Skeletal muscle tissue (tissue), 4 donors: Measurements from ENCODE around the gene ENTPD7. TPM values are rescaled to one million over a fixed set of nuclear protein-coding genes. Genes with fewer than 3 reads are reported as not detected.
A peak's percentile ranks its signal among the peaks of the same experiment; 100 is the strongest.
"Not testable (repeated sequence)": the region's sequence is repeated elsewhere in the genome, so short reads cannot be mapped to it uniquely, and the experiment has no call there.

Source experiments
- H3K27ac ChIP-seq: one replicate; pipeline ENCODE4 v1.7.0; 2013; ENCODE audit warnings: mild to moderate bottlenecking, low read depth, low read length, inconsistent platforms
- H3K27me3 ChIP-seq, 3 donors: one replicate each; pipeline ENCODE4 v1.7.0; 2013; ENCODE audit warnings: low read length in 3 of 3; ENCODE audit not compliant: control insufficient read depth in 3 of 3, insufficient read depth in 3 of 3
- H3K36me3 ChIP-seq, 3 donors: one replicate each; pipeline ENCODE4 v1.7.0; 2013; ENCODE audit warnings: low read length in 3 of 3; ENCODE audit not compliant: control insufficient read depth in 3 of 3, insufficient read depth in 3 of 3
- H3K4me1 ChIP-seq, 3 donors: one replicate each; pipeline ENCODE4 v1.7.0; 2013; ENCODE audit warnings: low read length in 3 of 3, mild to moderate bottlenecking in 3 of 3; ENCODE audit not compliant: control insufficient read depth in 3 of 3, insufficient read depth in 3 of 3
- H3K4me3 ChIP-seq, 3 donors: one replicate each; pipeline ENCODE4 v1.7.0; 2013; ENCODE audit warnings: low read length in 3 of 3
- H3K9ac ChIP-seq, 3 donors: one replicate each; pipeline ENCODE4 v1.7.0; 2013; ENCODE audit warnings: low read length in 3 of 3, mild to moderate bottlenecking in 3 of 3, moderate library complexity in 2 of 3, low read depth in 1 of 3
- H3K9me3 ChIP-seq, 3 donors: one replicate each; pipeline ENCODE4 v1.7.0; 2013; ENCODE audit warnings: low read length in 3 of 3; ENCODE audit not compliant: control insufficient read depth in 3 of 3
- total RNA-seq: library from RNA; depleted of rRNA; stranded (reverse); fragments of >200 nt; gene quantifications from one replicate; pipeline ENCODE4 v1.2.3, GENCODE V29; 2014
- donor health status: Osteomylitis.

The ENTPD7 gene
- total RNA-seq, 1 donor from 2014 or later: 4.7 TPM

- peaks cover 25 to 30% (median 28%) of the 10 kb centered on the region in 3 donors for H3K4me1 ChIP-seq
- no peak overlapping the region for H3K4me3 ChIP-seq
- peak overlapping the region; percentile 88 for H3K27ac ChIP-seq
- no peak overlapping the region for H3K9ac ChIP-seq
- no peaks in the 10 kb centered on the region for H3K27me3 ChIP-seq
- H3K36me3 ChIP-seq: peaks cover 41 to 57% (median 43%) of the 10 kb centered on the region in 3 donors
- H3K9me3 ChIP-seq: peaks cover 0 to 2% (median 0%) of the 10 kb centered on the region in 3 donors
Observed at GRCh38 chr10:99740260-99740659, 81.0 kb downstream of the ENTPD7 start.

- no peaks in the 10 kb centered on the region for H3K27me3 ChIP-seq
- H3K9me3 ChIP-seq: peaks cover 0 to 2% (median 0%) of the 10 kb centered on the region in 3 donors
- H3K9ac ChIP-seq: peak overlapping the region in 2 of 3 donors; percentile 25
- peak overlapping the region in 2 of 3 donors; percentile 4 to 21 for H3K4me3 ChIP-seq
- peak overlapping the region; percentile 88 for H3K27ac ChIP-seq
- peaks cover 41 to 61% (median 46%) of the 10 kb centered on the region in 3 donors for H3K36me3 ChIP-seq
- peaks cover 28 to 35% (median 30%) of the 10 kb centered on the region in 3 donors for H3K4me1 ChIP-seq
Observed at GRCh38 chr10:99740933-99741559, 81.7 kb downstream of the ENTPD7 start.

DNA sequence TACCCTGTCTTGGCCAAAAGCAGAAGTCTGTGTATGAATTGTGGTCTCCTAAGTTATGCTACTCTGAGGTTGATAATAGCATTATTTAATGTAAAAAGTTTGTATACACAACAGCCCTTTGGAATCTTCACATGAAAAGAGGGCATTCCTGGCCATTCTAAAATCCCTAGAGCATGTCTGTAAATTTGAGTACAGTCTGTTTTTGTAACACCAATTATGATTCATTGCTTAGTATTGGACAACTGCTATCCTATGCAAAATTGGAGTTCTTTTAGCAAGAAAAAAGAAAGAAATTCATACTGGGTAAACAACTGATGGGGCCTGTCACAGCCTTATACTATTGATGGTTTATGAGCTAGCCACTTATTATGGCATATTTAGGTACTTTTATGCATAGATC lies 82.9 kb downstream of the ENTPD7 start:
- H3K36me3 ChIP-seq: peaks cover 43 to 64% (median 53%) of the 10 kb centered on the region in 3 donors
- H3K9ac ChIP-seq: peak overlapping the region in 1 of 3 donors; percentile 25
- H3K4me3 ChIP-seq: peak overlapping the region in 1 of 3 donors; percentile 38
- peaks cover 0 to 2% (median 0%) of the 10 kb centered on the region in 3 donors for H3K9me3 ChIP-seq
- H3K27me3 ChIP-seq: no peaks in the 10 kb centered on the region
- peaks cover 31 to 40% (median 31%) of the 10 kb centered on the region in 3 donors for H3K4me1 ChIP-seq
- H3K27ac ChIP-seq: peak overlapping the region; percentile 88

- H3K27ac ChIP-seq: peak overlapping the region; percentile 88
- H3K36me3 ChIP-seq: peaks cover 43 to 62% (median 52%) of the 10 kb centered on the region in 3 donors
- peak overlapping the region; percentile 0 to 10 (median 2) for H3K9ac ChIP-seq
- peaks cover 0 to 2% (median 0%) of the 10 kb centered on the region in 3 donors for H3K9me3 ChIP-seq
- no peaks in the 10 kb centered on the region for H3K27me3 ChIP-seq
- H3K4me1 ChIP-seq: peaks cover 31 to 43% (median 31%) of the 10 kb centered on the region in 3 donors
- peak overlapping the region in 2 of 3 donors; percentile 24 to 38 for H3K4me3 ChIP-seq
Observed at GRCh38 chr10:99742701-99743100, 83.4 kb downstream of the ENTPD7 start.

DNA sequence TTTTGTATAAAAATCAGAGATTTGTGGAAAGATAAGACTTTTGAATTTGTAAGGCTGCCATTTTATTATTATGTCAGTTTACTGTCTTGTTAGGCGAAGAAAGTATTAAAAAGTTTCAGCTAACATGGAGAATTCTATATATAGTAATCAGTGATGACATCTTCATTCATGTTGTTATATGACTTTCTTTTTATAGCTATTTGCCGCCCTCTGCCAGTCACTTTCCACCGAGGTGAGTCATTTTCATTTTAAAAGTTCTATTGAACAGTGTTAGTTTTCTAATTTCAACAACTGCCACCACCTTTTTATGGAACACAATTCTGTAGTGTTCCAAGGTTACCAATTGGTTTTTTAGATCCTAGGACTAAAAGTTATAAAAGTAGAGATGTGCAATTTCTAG lies 84.5 kb downstream of the ENTPD7 start:
- peaks cover 37 to 52% (median 38%) of the 10 kb centered on the region in 3 donors for H3K4me1 ChIP-seq
- H3K9me3 ChIP-seq: peaks cover 0 to 2% (median 0%) of the 10 kb centered on the region in 3 donors
- H3K4me3 ChIP-seq: peak overlapping the region in 1 of 3 donors; percentile 3
- peak overlapping the region; percentile 25 to 58 (median 47) for H3K9ac ChIP-seq
- H3K27ac ChIP-seq: peak overlapping the region; percentile 88
- peaks cover 44 to 64% (median 53%) of the 10 kb centered on the region in 3 donors for H3K36me3 ChIP-seq
- no peaks in the 10 kb centered on the region for H3K27me3 ChIP-seq

DNA sequence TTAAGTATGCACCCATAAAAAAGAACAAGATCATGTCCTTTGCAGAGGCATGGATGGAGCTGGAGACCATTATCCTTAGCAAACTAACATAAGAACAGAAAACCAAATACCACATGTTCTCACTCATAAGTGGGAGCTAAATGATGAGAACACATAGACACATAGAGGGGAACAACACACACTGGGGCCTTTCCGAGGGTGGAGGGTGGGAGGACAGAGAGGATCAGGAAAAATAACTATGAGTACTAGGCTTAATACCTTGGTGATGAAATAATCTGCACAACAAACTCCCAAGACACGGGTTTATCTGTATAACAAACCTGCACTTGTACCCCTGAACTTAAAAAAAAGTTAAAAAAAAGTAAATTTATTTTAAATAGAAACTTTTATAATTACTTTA lies 86.9 kb downstream of the ENTPD7 start:
- H3K9ac ChIP-seq: peak overlapping the region in 1 of 3 donors; percentile 27
- not testable (repeated sequence) for H3K9me3 ChIP-seq, H3K4me3 ChIP-seq, H3K27me3 ChIP-seq, H3K27ac ChIP-seq
- H3K4me1 ChIP-seq: peaks cover 39 to 50% (median 40%) of the 10 kb centered on the region in 3 donors
- H3K36me3 ChIP-seq: peaks cover 41 to 52% (median 46%) of the 10 kb centered on the region in 3 donors

- H3K9me3 ChIP-seq: no peaks in the 10 kb centered on the region
- H3K9ac ChIP-seq: peak overlapping the region; percentile 38 to 70 (median 62)
- H3K27ac ChIP-seq: peak overlapping the region; percentile 89
- peaks cover 20 to 34% (median 23%) of the 10 kb centered on the region in 3 donors for H3K4me1 ChIP-seq
- peak overlapping the region; percentile 8 to 43 (median 36) for H3K4me3 ChIP-seq
- H3K36me3 ChIP-seq: peaks cover 39 to 55% (median 52%) of the 10 kb centered on the region in 3 donors
- no peaks in the 10 kb centered on the region for H3K27me3 ChIP-seq
Observed at GRCh38 chr10:99748823-99749451, 89.6 kb downstream of the ENTPD7 start.

DNA sequence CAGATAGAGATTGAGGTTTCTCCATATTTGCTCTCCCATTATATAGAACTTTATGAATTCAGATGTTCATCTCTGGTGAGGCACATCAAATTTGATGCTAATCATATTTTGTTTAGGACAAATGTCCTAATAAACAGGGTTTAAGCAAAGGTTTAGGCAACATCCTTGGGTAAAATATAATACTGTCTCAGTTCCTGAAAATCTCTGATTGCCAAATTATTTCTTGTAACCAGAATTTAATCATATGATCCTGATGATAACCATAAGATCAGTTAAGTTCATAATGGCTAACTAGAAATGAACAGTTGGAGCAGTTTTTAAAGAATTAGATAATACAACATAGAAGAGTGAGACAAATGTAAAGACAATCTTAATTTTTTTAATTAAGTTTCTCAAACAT lies 91.3 kb downstream of the ENTPD7 start:
- Histone ChIP-seq H3K9ac (no peak overlapping the region), H3K27ac (no peak overlapping the region), H3K9me3 (no peaks in the 10 kb centered on the region), H3K27me3 (no peaks in the 10 kb centered on the region), H3K36me3 (peaks cover 48 to 65% (median 52%) of the 10 kb centered on the region in 3 donors), H3K4me1 (peaks cover 15 to 24% (median 16%) of the 10 kb centered on the region in 3 donors), H3K4me3 (no peak overlapping the region)

- Histone ChIP-seq H3K4me1 (no peaks in the 10 kb centered on the region), H3K4me3 (no peak overlapping the region), H3K9me3 (no peaks in the 10 kb centered on the region), H3K36me3 (peaks cover 50 to 77% (median 68%) of the 10 kb centered on the region in 3 donors), H3K27ac (no peak overlapping the region), H3K9ac (no peak overlapping the region), H3K27me3 (no peaks in the 10 kb centered on the region)
Observed at GRCh38 chr10:99754670-99755069, 95.4 kb downstream of the ENTPD7 start.
